ENCODE results near the gene TRIM22. TPM values are rescaled to one million over a fixed set of nuclear protein-coding genes. Genes with fewer than 3 reads are reported as not detected.

The TRIM22 gene
- polyA plus RNA-seq, 1 donor from 2014 or later = 4.3 TPM

DNA sequence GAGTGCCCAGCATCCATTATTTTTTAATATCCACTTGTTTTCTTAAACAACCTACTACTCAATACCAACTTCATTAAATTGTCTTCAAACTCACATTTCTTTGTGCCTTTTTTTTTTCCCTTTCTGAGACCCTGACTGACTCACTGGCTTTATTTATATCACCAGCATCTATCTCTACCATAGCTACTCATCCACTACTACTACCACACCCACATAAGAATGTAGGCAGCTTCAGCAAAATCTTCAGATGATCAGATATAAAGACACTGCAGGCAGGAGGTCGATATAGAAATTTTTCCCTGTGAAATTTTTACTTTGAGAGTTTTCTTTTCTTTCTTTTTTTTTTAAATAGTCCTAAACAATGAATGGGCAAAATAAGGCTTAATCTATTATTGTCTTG is 48.8 kb downstream of the TRIM22 start:
- TF ChIP-seq MXI1 (conservative IDR thresholded peaks at IDR 0.05; ENCODE audit: poor library complexity, severe bottlenecking) = no peak
- no peak for TF ChIP-seq REST (IDR thresholded peaks at IDR 0.05; ENCODE audit: borderline replicate concordance)
- TF ChIP-seq CTCF (IDR thresholded peaks at IDR 0.05; ENCODE audit: poor library complexity, severe bottlenecking) = no peak
- TF ChIP-seq RAD21 (conservative IDR thresholded peaks at IDR 0.05) = no peak
- no peak for TF ChIP-seq EZH2 (IDR thresholded peaks at IDR 0.05; ENCODE audit: borderline replicate concordance, insufficient read depth, low read length, poor library complexity, severe bottlenecking)

DNA sequence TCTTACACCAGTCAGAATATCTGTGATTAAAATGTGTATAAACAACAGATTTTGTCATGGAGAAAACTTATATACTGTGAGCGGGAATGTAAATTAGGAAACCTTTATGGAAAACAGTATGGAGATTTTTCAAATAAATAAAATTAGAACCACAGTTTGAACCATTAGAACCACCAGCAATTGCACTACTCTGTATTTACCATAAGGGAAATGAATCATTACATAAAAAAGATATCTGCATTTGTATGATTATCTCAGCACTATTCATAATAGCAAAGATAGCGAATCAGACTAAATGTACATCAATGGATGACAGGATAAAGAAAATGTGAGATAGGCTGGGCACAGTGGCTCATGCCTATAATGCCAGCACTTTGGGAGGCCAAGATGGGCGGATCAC is 57.0 kb downstream of the TRIM22 start:
- Histone ChIP-seq H4K20me1 (ENCODE audit: insufficient read depth) (no peaks in the 10 kb centered on the region), H2AFZ (ENCODE audit: low read depth, low read length) (no peak overlapping the region), H3K9ac (ENCODE audit: low read length) (no peak overlapping the region), H3K4me2 (ENCODE audit: low read length) (no peak overlapping the region), H3K36me3 (ENCODE audit: insufficient read depth, low read length) (no peaks in the 10 kb centered on the region), H3K27ac (ENCODE audit: low read length) (no peak overlapping the region), H3K9me2 (ENCODE audit: insufficient read depth, low read length) (no peaks in the 10 kb centered on the region), H3K27me3 (ENCODE audit: insufficient read depth, low read depth, low read length) (no peaks in the 10 kb centered on the region), H3F3A (ENCODE audit: insufficient read depth, low read length, poor library complexity, severe bottlenecking) (no peaks in the 10 kb centered on the region), H3K9me3 (ENCODE audit: low read length) (no peaks in the 10 kb centered on the region), H3K79me2 (replicated peaks; ENCODE audit: insufficient read depth, low read length) (no peaks in the 10 kb centered on the region), H3K4me3 (ENCODE audit: low read length) (no peak overlapping the region)
- no peak for TF ChIP-seq EZH2 (IDR thresholded peaks at IDR 0.05; ENCODE audit: borderline replicate concordance, insufficient read depth, low read length, poor library complexity, severe bottlenecking)
- TF ChIP-seq POLR2AphosphoS5 (IDR thresholded peaks at IDR 0.05) = no peak
- TF ChIP-seq EP300 (conservative IDR thresholded peaks at IDR 0.05; ENCODE audit: poor library complexity, severe bottlenecking) = no peak
- no peak for TF ChIP-seq MXI1 (conservative IDR thresholded peaks at IDR 0.05; ENCODE audit: poor library complexity, severe bottlenecking)
- no peak for TF ChIP-seq TAF1 (IDR thresholded peaks at IDR 0.05; ENCODE audit: low read depth)
- no peak for TF ChIP-seq REST (IDR thresholded peaks at IDR 0.05; ENCODE audit: borderline replicate concordance)
- TF ChIP-seq CTCF (IDR thresholded peaks at IDR 0.05; ENCODE audit: poor library complexity, severe bottlenecking) = no peak
- TF ChIP-seq RAD21 (conservative IDR thresholded peaks at IDR 0.05) = no peak
- TF ChIP-seq SMC3 (conservative IDR thresholded peaks at IDR 0.05; ENCODE audit: poor library complexity) = no peak

More for the DNA sequence above, 48.8 kb downstream of the TRIM22 start:
- Histone ChIP-seq H3K9me3 (ENCODE audit: low read length) (no peaks in the 10 kb centered on the region), H3K36me3 (ENCODE audit: insufficient read depth, low read length) (no peaks in the 10 kb centered on the region), H3K4me3 (ENCODE audit: low read length) (no peak overlapping the region), H2AFZ (ENCODE audit: low read depth, low read length) (no peak overlapping the region), H3F3A (ENCODE audit: insufficient read depth, low read length, poor library complexity, severe bottlenecking) (no peaks in the 10 kb centered on the region), H4K20me1 (ENCODE audit: insufficient read depth) (no peaks in the 10 kb centered on the region), H3K79me2 (replicated peaks; ENCODE audit: insufficient read depth, low read length) (no peaks in the 10 kb centered on the region), H3K9me2 (ENCODE audit: insufficient read depth, low read length) (no peaks in the 10 kb centered on the region), H3K4me2 (ENCODE audit: low read length) (no peak overlapping the region), H3K27ac (ENCODE audit: low read length) (no peak overlapping the region), H3K27me3 (ENCODE audit: insufficient read depth, low read depth, low read length) (no peaks in the 10 kb centered on the region), H3K9ac (ENCODE audit: low read length) (no peak overlapping the region)
